GM19043 (cell line): ENCODE data around the gene COPZ2.

Source experiments
- ATAC-seq: cut with Tn5 transposase; IDR thresholded peaks from one replicate; pipeline ENCODE4 v1.9.1; 2021; ENCODE audit warnings: low read depth; ENCODE audit not compliant: unreplicated experiment

Gene COPZ2

GRCh38 chr17:48056246-48056745 is 18.7 kb upstream of the COPZ2 start:
- no peak for ATAC-seq

DNA sequence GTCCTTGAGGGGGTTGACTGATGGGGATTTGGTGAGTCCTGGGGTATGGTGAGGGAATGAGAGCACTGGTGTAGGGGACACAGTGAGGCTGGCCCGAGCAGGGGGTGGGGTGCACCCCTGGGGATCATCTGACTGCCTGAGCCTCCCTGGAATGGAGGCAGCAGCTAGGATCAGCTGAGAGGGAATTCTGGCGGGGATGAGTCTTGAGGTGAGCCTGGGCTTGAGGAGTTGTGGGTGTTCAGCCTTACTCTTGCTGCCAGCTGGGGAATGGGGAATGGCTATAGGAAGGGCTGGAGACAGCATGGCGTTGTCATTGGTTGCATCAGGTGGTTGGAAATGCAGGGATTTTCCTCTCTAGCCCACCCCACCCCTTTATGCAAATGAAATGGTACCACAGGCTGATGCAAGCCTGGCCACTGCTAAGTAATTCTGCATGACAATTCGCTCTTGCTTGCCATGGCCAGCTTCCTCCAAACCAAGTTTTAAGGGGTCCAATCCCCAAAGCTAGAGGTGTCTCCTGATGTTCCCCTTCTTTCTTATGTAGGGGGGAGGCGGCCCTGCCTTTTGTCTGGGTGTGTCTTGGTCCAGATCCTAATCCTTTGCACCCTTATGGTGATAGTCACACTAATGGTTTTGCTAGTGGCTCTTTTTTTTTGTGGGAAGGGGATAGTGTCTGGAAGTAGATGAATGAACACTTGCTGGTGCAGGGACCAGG is 18.1 kb upstream of the COPZ2 start:
- ATAC-seq = no peak

GRCh38 chr17:48054238-48055185 is 16.9 kb upstream of the COPZ2 start:
- no peak for ATAC-seq

- no peak for ATAC-seq
Observed at GRCh38 chr17:48053758-48054237, 16.2 kb upstream of the COPZ2 start.

DNA sequence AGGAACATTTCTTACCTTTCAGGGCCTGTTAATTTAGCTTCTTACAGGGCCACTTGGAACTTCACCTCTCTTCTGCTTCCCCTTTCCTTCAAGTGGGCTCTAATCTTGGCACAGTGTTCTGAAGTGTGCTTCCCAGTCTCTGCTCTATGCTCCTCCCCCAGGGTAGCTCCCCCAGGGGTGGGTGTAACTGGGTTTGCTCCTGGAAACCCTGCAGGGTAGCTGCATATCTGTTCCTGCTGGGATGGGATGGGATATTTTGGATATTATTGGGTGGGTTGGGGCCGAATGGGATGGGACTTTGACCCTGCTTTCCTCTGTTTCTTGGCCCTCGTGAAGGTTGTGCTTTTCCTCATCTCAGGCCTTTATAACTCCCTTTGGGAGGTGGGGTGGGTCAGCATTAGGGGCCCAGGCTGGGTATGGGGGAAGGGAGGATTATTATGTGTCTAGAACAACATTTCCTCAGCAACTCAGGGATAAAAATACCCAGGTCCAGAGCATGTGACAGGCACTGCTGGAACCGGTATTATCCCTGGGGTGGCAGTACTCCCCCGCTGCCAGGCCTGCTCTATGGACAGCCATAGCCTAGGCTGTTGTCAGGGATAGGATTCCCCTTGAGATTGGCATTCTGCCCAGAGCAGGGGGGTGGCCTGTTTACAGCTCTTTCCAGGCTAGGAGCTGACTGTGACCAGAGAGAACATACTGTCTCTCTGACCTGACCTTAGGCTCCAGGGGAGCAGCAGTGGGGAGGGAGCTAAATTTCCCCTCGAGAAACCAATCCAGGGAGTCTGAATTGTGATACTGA is 15.6 kb upstream of the COPZ2 start:
- no peak for ATAC-seq

DNA sequence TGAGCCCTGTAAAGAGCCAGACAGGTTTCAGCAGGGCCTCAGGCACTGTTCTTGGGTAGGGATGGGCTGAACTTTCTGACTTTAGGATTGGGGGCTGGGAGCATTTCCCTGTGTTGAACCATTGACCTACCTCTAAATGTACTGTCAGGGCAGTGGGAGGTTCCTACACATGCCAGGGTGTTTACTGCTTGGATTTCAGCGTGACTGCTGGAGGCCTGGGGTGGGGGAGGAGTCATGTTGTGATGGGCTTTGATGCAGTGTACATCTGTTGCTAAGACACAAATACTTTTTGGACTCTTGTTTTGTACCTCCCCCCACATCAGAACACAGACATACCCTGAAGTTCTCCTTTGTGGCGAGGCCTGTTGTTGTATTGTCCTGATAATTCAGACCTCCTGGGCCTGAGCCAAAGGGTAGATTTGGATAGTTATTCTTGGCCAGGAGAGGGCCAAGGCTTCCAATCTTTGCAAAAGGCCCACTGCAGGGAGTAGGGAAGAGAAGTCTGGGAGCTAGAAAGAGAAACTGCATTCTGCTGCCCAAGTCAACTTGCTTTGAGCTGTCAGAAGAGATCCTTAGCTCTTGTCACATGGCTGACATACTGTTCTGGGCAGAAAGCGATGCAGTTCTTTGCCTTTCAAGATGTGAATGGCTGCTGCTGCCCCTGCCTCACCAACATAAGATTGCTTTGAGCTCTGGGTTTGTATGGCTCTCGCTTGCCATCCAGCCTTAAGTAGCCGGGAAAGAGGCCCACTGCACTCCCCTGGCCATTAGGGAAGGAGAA is 14.3 kb upstream of the COPZ2 start:
- ATAC-seq = no peak

DNA sequence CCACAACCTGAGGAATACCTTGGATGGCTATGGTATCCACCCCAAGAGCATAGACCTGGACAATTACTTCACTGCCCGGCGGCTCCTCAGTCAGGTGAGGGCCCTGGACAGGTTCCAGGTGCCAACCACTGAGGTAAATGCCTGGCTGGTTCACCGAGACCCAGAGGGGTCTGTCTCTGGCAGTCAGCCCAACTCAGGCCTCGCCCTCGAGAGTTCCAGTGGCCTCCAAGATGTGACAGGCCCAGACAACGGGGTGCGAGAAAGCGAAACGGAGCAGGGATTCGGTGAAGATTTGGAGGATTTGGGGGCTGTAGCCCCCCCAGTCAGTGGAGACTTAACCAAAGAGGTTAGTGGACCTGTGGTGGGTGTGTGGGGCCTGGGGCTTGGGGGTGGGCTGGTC is 13.7 kb upstream of the COPZ2 start:
- no peak for ATAC-seq

DNA sequence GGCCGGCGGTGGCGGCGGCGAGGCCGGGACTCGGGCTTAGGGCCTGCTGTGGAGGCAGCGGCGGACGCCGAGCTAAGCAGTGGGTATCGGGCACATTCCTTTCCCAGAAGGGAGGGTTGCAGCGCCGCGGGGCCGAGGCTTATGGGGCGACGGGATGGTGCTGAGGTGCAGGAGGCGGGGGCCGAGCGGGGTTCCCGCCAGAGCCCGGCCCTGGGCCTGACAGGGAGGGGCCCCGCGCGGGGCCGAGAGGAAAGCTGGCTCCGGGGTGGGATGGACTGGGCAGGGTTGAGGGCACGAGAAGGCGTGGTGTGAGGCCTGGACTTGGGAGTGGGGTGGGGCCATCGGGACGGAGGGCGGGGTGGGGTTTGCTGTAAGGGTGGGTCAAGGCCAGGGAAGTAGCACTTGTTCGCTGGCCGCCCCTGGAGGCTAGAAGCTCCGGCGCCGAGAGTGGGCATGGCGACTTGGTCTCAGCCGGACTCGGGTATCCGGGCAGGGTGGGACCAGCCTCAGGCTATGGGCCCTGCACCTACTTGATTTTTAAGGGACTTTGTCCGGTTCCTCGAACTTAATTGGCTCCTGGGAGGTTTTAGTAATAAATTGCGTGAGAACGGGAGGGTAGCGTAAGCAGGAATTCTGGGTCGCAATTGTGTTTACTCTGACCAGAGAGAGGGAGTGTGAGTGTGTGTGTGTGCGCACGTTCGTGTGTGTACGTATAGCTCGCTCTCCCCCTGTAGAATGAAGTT is 11.0 kb upstream of the COPZ2 start:
- ATAC-seq = peak; percentile 28

- peak; percentile 93 for ATAC-seq
Observed at GRCh38 chr17:48047741-48048383, 10.3 kb upstream of the COPZ2 start, which contains the start of gene NFE2L1. TSS of gene NFE2L1 (plus strand) at chr17:48048359. CDS start at chr17:48051119, 2,760 bp downstream.

GRCh38 chr17:48047113-48047740 is 9.6 kb upstream of the COPZ2 start:
- ATAC-seq = no peak

- ATAC-seq = no peak
Observed at GRCh38 chr17:48046296-48046695, 8.7 kb upstream of the COPZ2 start.

- no peak for ATAC-seq
Observed at GRCh38 chr17:48045316-48046001, 7.9 kb upstream of the COPZ2 start.

DNA sequence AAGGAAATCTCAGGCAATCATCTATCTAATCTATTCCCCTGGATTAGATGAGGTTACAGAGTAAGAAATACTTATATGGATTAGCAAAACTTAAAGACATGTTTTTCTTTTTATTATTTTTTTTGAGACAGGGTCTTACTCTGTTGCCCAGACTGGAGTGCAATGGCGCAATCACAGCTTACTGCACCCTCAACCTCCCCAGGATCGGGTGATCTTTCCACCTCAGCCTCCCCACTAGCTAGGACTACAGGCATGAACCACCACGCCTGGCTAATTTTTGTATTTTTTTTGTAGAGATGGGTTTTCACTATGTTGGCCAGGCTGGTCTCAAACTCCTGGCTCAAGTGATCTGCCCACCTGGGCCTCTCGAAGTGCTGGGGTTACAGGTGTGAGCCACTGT is 7.3 kb upstream of the COPZ2 start:
- ATAC-seq = no peak

- no peak for ATAC-seq
Observed at GRCh38 chr17:48043176-48043575, 5.6 kb upstream of the COPZ2 start.

DNA sequence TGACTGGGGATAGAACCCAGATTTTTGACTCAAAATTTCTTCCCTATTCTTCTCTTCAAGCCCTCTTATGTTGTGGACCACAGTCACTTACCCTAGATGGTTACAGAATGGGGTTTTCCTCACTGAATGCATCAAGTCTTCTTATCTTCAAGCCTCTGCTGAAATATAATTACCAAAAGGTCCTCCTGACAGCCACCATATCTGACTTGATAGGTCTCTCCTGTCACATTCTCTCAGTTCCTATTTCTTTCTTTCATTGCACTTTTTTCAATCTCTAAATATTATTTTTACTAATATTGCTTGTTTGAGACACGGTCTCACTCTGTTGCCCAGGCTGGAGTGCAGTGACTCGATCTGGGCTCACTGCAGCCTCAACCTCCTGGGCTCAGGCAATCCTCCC is 1.1 kb upstream of the COPZ2 start:
- no peak for ATAC-seq

DNA sequence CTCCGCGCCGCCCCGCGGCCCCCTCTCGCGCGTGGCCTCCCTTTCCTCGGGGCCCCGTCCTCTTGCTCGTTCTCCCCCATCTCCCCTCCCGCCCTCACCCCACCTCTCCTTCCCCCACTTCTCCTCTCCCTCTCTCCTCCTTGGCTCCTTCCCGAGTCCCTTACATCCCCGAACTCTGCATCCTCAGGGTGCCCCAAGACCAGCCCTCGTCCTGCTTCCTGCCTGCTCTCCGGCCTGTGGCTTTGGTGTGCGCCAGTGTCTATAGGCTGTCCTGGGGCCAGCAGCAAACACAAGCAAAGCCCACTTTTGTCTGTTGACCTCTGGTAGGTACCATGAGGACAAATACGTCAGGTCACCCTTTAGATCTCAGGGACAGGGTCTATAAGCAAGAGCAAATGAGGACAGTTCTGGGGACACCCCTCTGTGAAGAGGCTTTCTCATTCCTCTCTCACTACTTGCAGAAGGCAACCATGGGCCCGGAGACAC is 284 bp upstream of the COPZ2 start:
- no peak for ATAC-seq

- ATAC-seq = no peak
Observed at GRCh38 chr17:48036693-48037035, 933 bp downstream of the COPZ2 start.
